Central memory CD8-positive, alpha-beta T cell (primary cell): ENCODE data around the gene PCNX1.
"Not testable (repeated sequence)": the region's sequence is repeated elsewhere in the genome, so short reads cannot be mapped to it uniquely, and the experiment has no call there.

Source experiments
- ATAC-seq: fragments of 150-1000 bp; cut with Tn5 transposase; replicated peaks from 2 replicates; pipeline ENCODE4 v1.10.0; 2022; ENCODE audit warnings: mild to moderate bottlenecking, moderate FRiP score, moderate number of reproducible peaks; ENCODE audit not compliant: poor library complexity, severe bottlenecking; ENCODE audit errors: extremely low read depth
- DNase-seq, 2 donors: peaks; one replicate each; pipeline ENCODE4 v3.0.0; 2021; ENCODE audit warnings: low spot score in 2 of 2
- H3K27ac Mint-ChIP-seq: one replicate; pipeline ENCODE4 v1.8.0; 2022; ENCODE audit warnings: low read depth, mild to moderate bottlenecking, moderate library complexity, mixed read lengths
- H3K27me3 Mint-ChIP-seq: one replicate; pipeline ENCODE4 v1.8.0; 2022; ENCODE audit warnings: mixed read lengths
- H3K36me3 Mint-ChIP-seq: one replicate; pipeline ENCODE4 v1.8.0; 2022; ENCODE audit warnings: mild to moderate bottlenecking, moderate library complexity, mixed read lengths; ENCODE audit not compliant: insufficient read depth
- H3K4me1 Mint-ChIP-seq: one replicate; pipeline ENCODE4 v1.8.0; 2022; ENCODE audit warnings: mixed read lengths
- H3K4me3 Mint-ChIP-seq: one replicate; pipeline ENCODE4 v1.8.0; 2022; ENCODE audit warnings: mild to moderate bottlenecking, moderate library complexity, mixed read lengths
- H3K9me3 Mint-ChIP-seq: one replicate; pipeline ENCODE4 v1.8.0; 2022; ENCODE audit warnings: mixed read lengths

The PCNX1 gene

GRCh38 chr14:71060825-71061455 is 153.7 kb downstream of the PCNX1 start:
- H3K27ac Mint-ChIP-seq, result no peak overlapping the region
- ATAC-seq, result no peak
- H3K4me1 Mint-ChIP-seq, result peaks cover 18% of the 10 kb centered on the region
- H3K9me3 Mint-ChIP-seq, result no peaks in the 10 kb centered on the region
- no peak for DNase-seq
- peaks cover 49% of the 10 kb centered on the region for H3K36me3 Mint-ChIP-seq
- no peaks in the 10 kb centered on the region for H3K27me3 Mint-ChIP-seq
- H3K4me3 Mint-ChIP-seq, result no peak overlapping the region

- H3K4me3 Mint-ChIP-seq, result no peak overlapping the region
- peaks cover 50% of the 10 kb centered on the region for H3K36me3 Mint-ChIP-seq
- H3K4me1 Mint-ChIP-seq, result peaks cover 23% of the 10 kb centered on the region
- no peak overlapping the region for H3K27ac Mint-ChIP-seq
- DNase-seq (no peak), ATAC-seq (no peak)
- H3K9me3 Mint-ChIP-seq, result no peaks in the 10 kb centered on the region
- H3K27me3 Mint-ChIP-seq, result no peaks in the 10 kb centered on the region
Observed at GRCh38 chr14:71061458-71061857, 154.2 kb downstream of the PCNX1 start.

GRCh38 chr14:71062581-71063303 is 155.5 kb downstream of the PCNX1 start:
- DNase-seq (no peak), ATAC-seq (no peak)
- H3K27ac Mint-ChIP-seq, result no peak overlapping the region
- peaks cover 34% of the 10 kb centered on the region for H3K4me1 Mint-ChIP-seq
- no peaks in the 10 kb centered on the region for H3K9me3 Mint-ChIP-seq
- peaks cover 54% of the 10 kb centered on the region for H3K36me3 Mint-ChIP-seq
- no peaks in the 10 kb centered on the region for H3K27me3 Mint-ChIP-seq
- no peak overlapping the region for H3K4me3 Mint-ChIP-seq

GRCh38 chr14:71063351-71063750 is 156.1 kb downstream of the PCNX1 start:
- Mint-ChIP-seq H3K27ac (no peak overlapping the region), H3K4me1 (peaks cover 35% of the 10 kb centered on the region), H3K27me3 (no peaks in the 10 kb centered on the region), H3K4me3 (no peak overlapping the region), H3K36me3 (peaks cover 50% of the 10 kb centered on the region), H3K9me3 (no peaks in the 10 kb centered on the region)
- no peak for DNase-seq
- no peak for ATAC-seq

- peaks cover 46% of the 10 kb centered on the region for H3K36me3 Mint-ChIP-seq
- H3K4me3 Mint-ChIP-seq, DNase-seq, H3K27me3 Mint-ChIP-seq, H3K27ac Mint-ChIP-seq, ATAC-seq, H3K9me3 Mint-ChIP-seq: not testable (repeated sequence)
- H3K4me1 Mint-ChIP-seq, result peaks cover 35% of the 10 kb centered on the region
Observed at GRCh38 chr14:71064747-71065146, 157.5 kb downstream of the PCNX1 start.

GRCh38 chr14:71070169-71070568 is 162.9 kb downstream of the PCNX1 start:
- Mint-ChIP-seq H3K27ac (no peak overlapping the region), H3K4me1 (peaks cover 45% of the 10 kb centered on the region), H3K27me3 (no peaks in the 10 kb centered on the region), H3K4me3 (no peak overlapping the region), H3K36me3 (peaks cover 42% of the 10 kb centered on the region), H3K9me3 (no peaks in the 10 kb centered on the region)
- DNase-seq, result no peak
- ATAC-seq, result no peak

GRCh38 chr14:71071042-71071441 is 163.8 kb downstream of the PCNX1 start:
- Mint-ChIP-seq H3K27me3 (no peaks in the 10 kb centered on the region), H3K36me3 (peaks cover 44% of the 10 kb centered on the region), H3K9me3 (no peaks in the 10 kb centered on the region), H3K4me3 (no peak overlapping the region), H3K27ac (peak overlapping the region; percentile 55), H3K4me1 (peaks cover 37% of the 10 kb centered on the region)
- no peak for ATAC-seq
- no peak for DNase-seq

- no peak overlapping the region for H3K4me3 Mint-ChIP-seq
- no peak overlapping the region for H3K27ac Mint-ChIP-seq
Observed at GRCh38 chr14:71076462-71077092, 169.3 kb downstream of the PCNX1 start.

GRCh38 chr14:71078500-71078899 is 171.2 kb downstream of the PCNX1 start:
- DNase-seq, result no peak
- no peak overlapping the region for H3K4me3 Mint-ChIP-seq
- peaks cover 71% of the 10 kb centered on the region for H3K36me3 Mint-ChIP-seq
- peaks cover 7% of the 10 kb centered on the region for H3K9me3 Mint-ChIP-seq
- ATAC-seq, result no peak
- no peak overlapping the region for H3K27ac Mint-ChIP-seq
- H3K27me3 Mint-ChIP-seq, result no peaks in the 10 kb centered on the region
- peaks cover 45% of the 10 kb centered on the region for H3K4me1 Mint-ChIP-seq

More at GRCh38 chr14:71076462-71077092, 169.3 kb downstream of the PCNX1 start:
- ATAC-seq, result no peak
- H3K4me1 Mint-ChIP-seq, result peaks cover 32% of the 10 kb centered on the region
- H3K9me3 Mint-ChIP-seq, result peaks cover 7% of the 10 kb centered on the region
- peaks cover 65% of the 10 kb centered on the region for H3K36me3 Mint-ChIP-seq
- no peaks in the 10 kb centered on the region for H3K27me3 Mint-ChIP-seq
- DNase-seq, result no peak

GRCh38 chr14:71086567-71086966 is 179.3 kb downstream of the PCNX1 start:
- no peaks in the 10 kb centered on the region for H3K9me3 Mint-ChIP-seq
- ATAC-seq (no peak), DNase-seq (no peak)
- H3K27me3 Mint-ChIP-seq, result no peaks in the 10 kb centered on the region
- H3K36me3 Mint-ChIP-seq, result peaks cover 56% of the 10 kb centered on the region
- peak overlapping the region; percentile 36 for H3K27ac Mint-ChIP-seq
- H3K4me1 Mint-ChIP-seq, result peaks cover 32% of the 10 kb centered on the region
- H3K4me3 Mint-ChIP-seq, result no peak overlapping the region

GRCh38 chr14:71089971-71090370 is 182.7 kb downstream of the PCNX1 start:
- Mint-ChIP-seq H3K36me3 (peaks cover 50% of the 10 kb centered on the region), H3K4me1 (peaks cover 12% of the 10 kb centered on the region), H3K27me3 (no peaks in the 10 kb centered on the region), H3K9me3 (no peaks in the 10 kb centered on the region), H3K4me3 (no peak overlapping the region), H3K27ac (no peak overlapping the region)
- ATAC-seq (no peak), DNase-seq (no peak)

GRCh38 chr14:71094722-71095121 is 187.5 kb downstream of the PCNX1 start:
- no peak for ATAC-seq
- Mint-ChIP-seq H3K27me3 (no peaks in the 10 kb centered on the region), H3K4me3 (no peak overlapping the region), H3K4me1 (peaks cover 20% of the 10 kb centered on the region), H3K9me3 (no peaks in the 10 kb centered on the region), H3K36me3 (peaks cover 25% of the 10 kb centered on the region), H3K27ac (no peak overlapping the region)
- no peak for DNase-seq

- H3K36me3 Mint-ChIP-seq, result peaks cover 21% of the 10 kb centered on the region
- no peaks in the 10 kb centered on the region for H3K9me3 Mint-ChIP-seq
- DNase-seq (no peak), ATAC-seq (no peak)
- H3K4me1 Mint-ChIP-seq, result peaks cover 35% of the 10 kb centered on the region
- H3K4me3 Mint-ChIP-seq, result no peak overlapping the region
- peak overlapping the region; percentile 4 for H3K27ac Mint-ChIP-seq
- H3K27me3 Mint-ChIP-seq, result no peaks in the 10 kb centered on the region
Observed at GRCh38 chr14:71096947-71097346, 189.7 kb downstream of the PCNX1 start.
